GM19455 (cell line): Measurements from ENCODE around the gene ST3GAL6.

Experiments
- ATAC-seq: cut with Tn5 transposase; IDR thresholded peaks from one replicate; pipeline ENCODE4 v1.9.1; 2021; ENCODE audit not compliant: unreplicated experiment

ST3GAL6 gene

DNA sequence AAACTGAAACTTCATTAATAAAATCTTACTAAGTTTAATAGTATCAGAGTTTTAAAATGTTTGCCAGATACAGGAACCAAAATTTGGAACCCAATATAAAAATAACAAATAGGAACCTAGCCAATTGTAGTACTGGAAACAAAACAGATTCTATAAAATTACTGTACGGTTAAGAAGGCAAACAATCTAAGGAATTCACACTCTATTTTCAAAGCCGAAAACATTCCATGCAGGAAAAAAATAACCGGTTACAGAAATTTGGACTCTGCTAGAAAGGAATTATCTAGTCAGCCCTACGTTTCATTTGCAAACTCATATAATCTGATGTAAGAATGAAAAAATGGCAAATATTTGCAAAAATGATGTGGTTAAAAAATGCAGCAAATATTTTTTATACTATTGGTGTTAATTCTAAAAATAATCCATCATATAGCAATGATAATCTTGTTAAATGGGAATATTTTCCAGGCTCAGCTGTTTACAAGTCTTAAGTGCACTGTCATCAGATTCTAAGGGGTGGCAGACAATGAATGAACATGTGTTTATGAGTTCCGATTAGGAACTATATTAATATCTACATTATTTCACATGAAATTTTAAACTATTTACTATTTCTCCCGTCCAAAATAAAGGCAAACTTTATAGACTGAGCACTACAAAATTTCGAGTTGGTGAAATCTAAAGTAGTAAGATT lies 80.3 kb downstream of the ST3GAL6 start:
- no peak for ATAC-seq
